ENCODE results near the gene ARID5B. TPM values are rescaled to one million over a fixed set of nuclear protein-coding genes. Genes with fewer than 3 reads are reported as not detected.

The ARID5B gene
- total RNA-seq, 2 donors from 2014 or later, result 65.5 to 93.8 TPM

GRCh38 chr10:62083412-62084267 lies 182.1 kb downstream of the ARID5B start:
- Mint-ChIP-seq H3K36me3 (ENCODE audit: low read depth) (peaks cover 100% of the 10 kb centered on the region), H3K27me3 (no peaks in the 10 kb centered on the region), H3K4me3 (peak overlapping the region; percentile 75), H3K9me3 (no peaks in the 10 kb centered on the region), H3K27ac (peak overlapping the region; percentile 92), H3K4me1 (peaks cover 45% of the 10 kb centered on the region)
- no peak for ATAC-seq (replicated peaks)

- Mint-ChIP-seq H3K9me3 (no peaks in the 10 kb centered on the region), H3K4me3 (peak overlapping the region; percentile 75), H3K27ac (peak overlapping the region; percentile 92), H3K36me3 (ENCODE audit: low read depth) (peaks cover 100% of the 10 kb centered on the region), H3K27me3 (no peaks in the 10 kb centered on the region), H3K4me1 (peaks cover 46% of the 10 kb centered on the region)
- ATAC-seq (replicated peaks), result no peak
Observed at GRCh38 chr10:62084451-62084850, 183.0 kb downstream of the ARID5B start.

GRCh38 chr10:62085404-62085803 lies 183.9 kb downstream of the ARID5B start:
- H3K36me3 Mint-ChIP-seq (ENCODE audit: low read depth), result peaks cover 100% of the 10 kb centered on the region
- H3K4me1 Mint-ChIP-seq, result peaks cover 44% of the 10 kb centered on the region
- peak overlapping the region; percentile 79 for H3K27ac Mint-ChIP-seq
- H3K27me3 Mint-ChIP-seq, result no peaks in the 10 kb centered on the region
- no peak overlapping the region for H3K4me3 Mint-ChIP-seq
- no peaks in the 10 kb centered on the region for H3K9me3 Mint-ChIP-seq
- ATAC-seq (replicated peaks), result peak; percentile 25

GRCh38 chr10:62085821-62086220 lies 184.3 kb downstream of the ARID5B start:
- no peak for ATAC-seq (replicated peaks)
- peaks cover 47% of the 10 kb centered on the region for H3K4me1 Mint-ChIP-seq
- no peaks in the 10 kb centered on the region for H3K27me3 Mint-ChIP-seq
- no peaks in the 10 kb centered on the region for H3K9me3 Mint-ChIP-seq
- peak overlapping the region; percentile 79 for H3K27ac Mint-ChIP-seq
- peaks cover 100% of the 10 kb centered on the region for H3K36me3 Mint-ChIP-seq (ENCODE audit: low read depth)
- no peak overlapping the region for H3K4me3 Mint-ChIP-seq

- H3K4me3 Mint-ChIP-seq, result no peak overlapping the region
- peaks cover 50% of the 10 kb centered on the region for H3K4me1 Mint-ChIP-seq
- H3K36me3 Mint-ChIP-seq (ENCODE audit: low read depth), result peaks cover 100% of the 10 kb centered on the region
- peak overlapping the region; percentile 41 for H3K27ac Mint-ChIP-seq
- ATAC-seq (replicated peaks), result no peak
- H3K27me3 Mint-ChIP-seq, result no peaks in the 10 kb centered on the region
- no peaks in the 10 kb centered on the region for H3K9me3 Mint-ChIP-seq
Observed at GRCh38 chr10:62087329-62087728, 185.8 kb downstream of the ARID5B start.

GRCh38 chr10:62088786-62089185 lies 187.3 kb downstream of the ARID5B start:
- Mint-ChIP-seq H3K9me3 (no peaks in the 10 kb centered on the region), H3K4me3 (no peak overlapping the region), H3K27me3 (no peaks in the 10 kb centered on the region), H3K27ac (peak overlapping the region; percentile 17), H3K4me1 (peaks cover 40% of the 10 kb centered on the region), H3K36me3 (ENCODE audit: low read depth) (peaks cover 100% of the 10 kb centered on the region)
- no peak for ATAC-seq (replicated peaks)

- no peak for ATAC-seq (replicated peaks)
- no peaks in the 10 kb centered on the region for H3K27me3 Mint-ChIP-seq
- H3K4me1 Mint-ChIP-seq, result peaks cover 34% of the 10 kb centered on the region
- no peak overlapping the region for H3K4me3 Mint-ChIP-seq
- H3K27ac Mint-ChIP-seq, result peak overlapping the region; percentile 72
- H3K9me3 Mint-ChIP-seq, result no peaks in the 10 kb centered on the region
- peaks cover 95% of the 10 kb centered on the region for H3K36me3 Mint-ChIP-seq (ENCODE audit: low read depth)
Observed at GRCh38 chr10:62092301-62093030, 191.0 kb downstream of the ARID5B start.

- H3K4me3 Mint-ChIP-seq, result no peak overlapping the region
- no peak for ATAC-seq (replicated peaks)
- H3K27me3 Mint-ChIP-seq, result no peaks in the 10 kb centered on the region
- H3K36me3 Mint-ChIP-seq (ENCODE audit: low read depth), result peaks cover 89% of the 10 kb centered on the region
- H3K9me3 Mint-ChIP-seq, result no peaks in the 10 kb centered on the region
- peak overlapping the region; percentile 65 for H3K27ac Mint-ChIP-seq
- peaks cover 36% of the 10 kb centered on the region for H3K4me1 Mint-ChIP-seq
Observed at GRCh38 chr10:62093863-62094291, 192.4 kb downstream of the ARID5B start.

GRCh38 chr10:62095181-62096122 lies 194.0 kb downstream of the ARID5B start:
- peaks cover 74% of the 10 kb centered on the region for H3K36me3 Mint-ChIP-seq (ENCODE audit: low read depth)
- ATAC-seq (replicated peaks), result no peak
- H3K27me3 Mint-ChIP-seq, result no peaks in the 10 kb centered on the region
- H3K4me3 Mint-ChIP-seq, result no peak overlapping the region
- no peaks in the 10 kb centered on the region for H3K9me3 Mint-ChIP-seq
- peaks cover 30% of the 10 kb centered on the region for H3K4me1 Mint-ChIP-seq
- peak overlapping the region; percentile 76 for H3K27ac Mint-ChIP-seq

- peaks cover 22% of the 10 kb centered on the region for H3K4me1 Mint-ChIP-seq
- no peak overlapping the region for H3K27ac Mint-ChIP-seq
Observed at GRCh38 chr10:62096256-62096933, 194.9 kb downstream of the ARID5B start.

GRCh38 chr10:62098278-62099121 lies 197.0 kb downstream of the ARID5B start:
- H3K27me3 Mint-ChIP-seq, result no peaks in the 10 kb centered on the region
- H3K9me3 Mint-ChIP-seq, result no peaks in the 10 kb centered on the region
- no peak overlapping the region for H3K4me3 Mint-ChIP-seq
- H3K36me3 Mint-ChIP-seq (ENCODE audit: low read depth), result peaks cover 43% of the 10 kb centered on the region
- ATAC-seq (replicated peaks), result peak; percentile 66
- peaks cover 8% of the 10 kb centered on the region for H3K4me1 Mint-ChIP-seq
- peak overlapping the region; percentile 40 for H3K27ac Mint-ChIP-seq

More at GRCh38 chr10:62096256-62096933, 194.9 kb downstream of the ARID5B start:
- H3K9me3 Mint-ChIP-seq, result no peaks in the 10 kb centered on the region
- no peaks in the 10 kb centered on the region for H3K27me3 Mint-ChIP-seq
- peaks cover 64% of the 10 kb centered on the region for H3K36me3 Mint-ChIP-seq (ENCODE audit: low read depth)
- ATAC-seq (replicated peaks), result no peak
- H3K4me3 Mint-ChIP-seq, result no peak overlapping the region

GRCh38 chr10:62099299-62099698 lies 197.8 kb downstream of the ARID5B start:
- Mint-ChIP-seq H3K27ac (no peak overlapping the region), H3K36me3 (ENCODE audit: low read depth) (peaks cover 35% of the 10 kb centered on the region), H3K4me3 (no peak overlapping the region), H3K4me1 (peaks cover 8% of the 10 kb centered on the region), H3K27me3 (no peaks in the 10 kb centered on the region), H3K9me3 (no peaks in the 10 kb centered on the region)
- ATAC-seq (replicated peaks), result no peak

- no peaks in the 10 kb centered on the region for H3K36me3 Mint-ChIP-seq (ENCODE audit: low read depth)
- no peak for ATAC-seq (replicated peaks)
- H3K4me1 Mint-ChIP-seq, result peaks cover 16% of the 10 kb centered on the region
- no peak overlapping the region for H3K27ac Mint-ChIP-seq
- H3K27me3 Mint-ChIP-seq, result no peaks in the 10 kb centered on the region
- no peak overlapping the region for H3K4me3 Mint-ChIP-seq
- no peaks in the 10 kb centered on the region for H3K9me3 Mint-ChIP-seq
Observed at GRCh38 chr10:62103857-62104256, 202.4 kb downstream of the ARID5B start.
